Measurements from ENCODE around the gene QRICH2. TPM values are rescaled to one million over a fixed set of nuclear protein-coding genes. Genes with fewer than 3 reads are reported as not detected.

The QRICH2 gene
- total RNA-seq, 2 donors from 2014 or later = 3.1 to 4.5 TPM

- Mint-ChIP-seq H3K9me3 (no peaks in the 10 kb centered on the region), H3K4me3 (no peak overlapping the region), H3K4me1 (ENCODE audit: low read depth) (peaks cover 4% of the 10 kb centered on the region), H3K36me3 (ENCODE audit: insufficient read depth in 2 of 2) (peaks cover 0 to 5% of the 10 kb centered on the region in 2 donors), H3K27ac (no peak overlapping the region), H3K27me3 (ENCODE audit: low read depth) (no peaks in the 10 kb centered on the region)
- DNase-seq (no peak), ATAC-seq (replicated peaks in 1 of 2) (no peak)
Observed at GRCh38 chr17:76341301-76341700, 33.2 kb upstream of the QRICH2 start.

GRCh38 chr17:76337413-76337777 is 29.3 kb upstream of the QRICH2 start:
- no peak for ATAC-seq (replicated peaks in 1 of 2)
- H3K27ac Mint-ChIP-seq = no peak overlapping the region

GRCh38 chr17:76336756-76337412 is 28.8 kb upstream of the QRICH2 start:
- Mint-ChIP-seq H3K36me3 (ENCODE audit: insufficient read depth in 2 of 2) (peaks cover 0 to 1% of the 10 kb centered on the region in 2 donors), H3K4me1 (ENCODE audit: low read depth) (peaks cover 4% of the 10 kb centered on the region), H3K9me3 (no peaks in the 10 kb centered on the region), H3K27ac (no peak overlapping the region), H3K4me3 (no peak overlapping the region), H3K27me3 (ENCODE audit: low read depth) (no peaks in the 10 kb centered on the region)
- DNase-seq = no peak
- no peak for ATAC-seq (replicated peaks in 1 of 2)

More at GRCh38 chr17:76337413-76337777, 29.3 kb upstream of the QRICH2 start:
- H3K4me3 Mint-ChIP-seq = no peak overlapping the region
- peaks cover 4% of the 10 kb centered on the region for H3K4me1 Mint-ChIP-seq (ENCODE audit: low read depth)
- peaks cover 0 to 5% of the 10 kb centered on the region in 2 donors for H3K36me3 Mint-ChIP-seq (ENCODE audit: insufficient read depth in 2 of 2)
- DNase-seq = no peak
- no peaks in the 10 kb centered on the region for H3K9me3 Mint-ChIP-seq
- H3K27me3 Mint-ChIP-seq (ENCODE audit: low read depth) = no peaks in the 10 kb centered on the region

GRCh38 chr17:76335716-76336381 is 27.8 kb upstream of the QRICH2 start:
- ATAC-seq (replicated peaks in 1 of 2) (no peak), DNase-seq (no peak)
- Mint-ChIP-seq H3K4me3 (no peak overlapping the region), H3K27ac (no peak overlapping the region), H3K9me3 (no peaks in the 10 kb centered on the region), H3K27me3 (ENCODE audit: low read depth) (no peaks in the 10 kb centered on the region), H3K4me1 (ENCODE audit: low read depth) (peaks cover 4% of the 10 kb centered on the region), H3K36me3 (ENCODE audit: insufficient read depth in 2 of 2) (no peaks in the 10 kb centered on the region)

GRCh38 chr17:76333673-76334505 is 25.8 kb upstream of the QRICH2 start:
- H3K9me3 Mint-ChIP-seq = no peaks in the 10 kb centered on the region
- ATAC-seq (replicated peaks in 1 of 2) = no peak
- H3K27me3 Mint-ChIP-seq (ENCODE audit: low read depth) = no peaks in the 10 kb centered on the region
- no peak for DNase-seq
- peaks cover 0 to 2% of the 10 kb centered on the region in 2 donors for H3K36me3 Mint-ChIP-seq (ENCODE audit: insufficient read depth in 2 of 2)
- peaks cover 4% of the 10 kb centered on the region for H3K4me1 Mint-ChIP-seq (ENCODE audit: low read depth)
- peak overlapping the region; percentile 52 for H3K27ac Mint-ChIP-seq
- no peak overlapping the region for H3K4me3 Mint-ChIP-seq

- ATAC-seq (replicated peaks in 1 of 2) (no peak), DNase-seq (no peak)
- H3K4me3 Mint-ChIP-seq = no peak overlapping the region
- no peaks in the 10 kb centered on the region for H3K9me3 Mint-ChIP-seq
- peaks cover 2 to 7% of the 10 kb centered on the region in 2 donors for H3K36me3 Mint-ChIP-seq (ENCODE audit: insufficient read depth in 2 of 2)
- no peaks in the 10 kb centered on the region for H3K27me3 Mint-ChIP-seq (ENCODE audit: low read depth)
- no peak overlapping the region for H3K27ac Mint-ChIP-seq
- no peaks in the 10 kb centered on the region for H3K4me1 Mint-ChIP-seq (ENCODE audit: low read depth)
Observed at GRCh38 chr17:76331083-76331482, 23.0 kb upstream of the QRICH2 start.

- Mint-ChIP-seq H3K27ac (no peak overlapping the region), H3K36me3 (ENCODE audit: insufficient read depth in 2 of 2) (peaks cover 4 to 7% of the 10 kb centered on the region in 2 donors), H3K4me3 (no peak overlapping the region), H3K27me3 (ENCODE audit: low read depth) (no peaks in the 10 kb centered on the region), H3K9me3 (no peaks in the 10 kb centered on the region), H3K4me1 (ENCODE audit: low read depth) (no peaks in the 10 kb centered on the region)
- ATAC-seq (replicated peaks in 1 of 2) (no peak), DNase-seq (no peak)
Observed at GRCh38 chr17:76329664-76330063, 21.6 kb upstream of the QRICH2 start.

GRCh38 chr17:76327696-76328095 is 19.6 kb upstream of the QRICH2 start:
- ATAC-seq (replicated peaks in 1 of 2) (no peak), DNase-seq (no peak)
- peaks cover 6 to 9% of the 10 kb centered on the region in 2 donors for H3K36me3 Mint-ChIP-seq (ENCODE audit: insufficient read depth in 2 of 2)
- no peak overlapping the region for H3K27ac Mint-ChIP-seq
- H3K4me1 Mint-ChIP-seq (ENCODE audit: low read depth) = no peaks in the 10 kb centered on the region
- no peak overlapping the region for H3K4me3 Mint-ChIP-seq
- H3K27me3 Mint-ChIP-seq (ENCODE audit: low read depth) = no peaks in the 10 kb centered on the region
- H3K9me3 Mint-ChIP-seq = no peaks in the 10 kb centered on the region

GRCh38 chr17:76326306-76326705 is 18.2 kb upstream of the QRICH2 start:
- H3K9me3 Mint-ChIP-seq = no peaks in the 10 kb centered on the region
- ATAC-seq (replicated peaks in 1 of 2) = no peak
- H3K27ac Mint-ChIP-seq = peak overlapping the region; percentile 72
- H3K36me3 Mint-ChIP-seq (ENCODE audit: insufficient read depth in 2 of 2) = peaks cover 6 to 9% of the 10 kb centered on the region in 2 donors
- no peak overlapping the region for H3K4me3 Mint-ChIP-seq
- H3K4me1 Mint-ChIP-seq (ENCODE audit: low read depth) = no peaks in the 10 kb centered on the region
- no peaks in the 10 kb centered on the region for H3K27me3 Mint-ChIP-seq (ENCODE audit: low read depth)
- no peak for DNase-seq

GRCh38 chr17:76318586-76318985 is 10.5 kb upstream of the QRICH2 start:
- ATAC-seq (replicated peaks in 1 of 2) = no peak
- Mint-ChIP-seq H3K4me3 (no peak overlapping the region), H3K9me3 (no peaks in the 10 kb centered on the region), H3K27ac (no peak overlapping the region), H3K27me3 (ENCODE audit: low read depth) (no peaks in the 10 kb centered on the region), H3K4me1 (ENCODE audit: low read depth) (no peaks in the 10 kb centered on the region), H3K36me3 (ENCODE audit: insufficient read depth in 2 of 2) (peaks cover 0 to 2% of the 10 kb centered on the region in 2 donors)
- DNase-seq = no peak

GRCh38 chr17:76317535-76317934 is 9.5 kb upstream of the QRICH2 start:
- Mint-ChIP-seq H3K36me3 (ENCODE audit: insufficient read depth in 2 of 2) (peaks cover 0 to 2% of the 10 kb centered on the region in 2 donors), H3K4me3 (no peak overlapping the region), H3K27me3 (ENCODE audit: low read depth) (no peaks in the 10 kb centered on the region), H3K4me1 (ENCODE audit: low read depth) (no peaks in the 10 kb centered on the region), H3K9me3 (no peaks in the 10 kb centered on the region), H3K27ac (no peak overlapping the region)
- ATAC-seq (replicated peaks in 1 of 2) (no peak), DNase-seq (no peak)

- H3K4me1 Mint-ChIP-seq (ENCODE audit: low read depth) = no peaks in the 10 kb centered on the region
- peaks cover 0 to 2% of the 10 kb centered on the region in 2 donors for H3K36me3 Mint-ChIP-seq (ENCODE audit: insufficient read depth in 2 of 2)
- ATAC-seq (replicated peaks in 1 of 2) (no peak), DNase-seq (no peak)
- H3K9me3 Mint-ChIP-seq = no peaks in the 10 kb centered on the region
- peak overlapping the region; percentile 77 for H3K27ac Mint-ChIP-seq
- no peak overlapping the region for H3K4me3 Mint-ChIP-seq
- H3K27me3 Mint-ChIP-seq (ENCODE audit: low read depth) = no peaks in the 10 kb centered on the region
Observed at GRCh38 chr17:76314392-76315227, 6.5 kb upstream of the QRICH2 start.

Measured in activated T-cell treated with anti-CD3 and anti-CD28 coated beads, Interleukin-2, amount 50 U/mL, for 72 hours (primary cell).